T-helper 2 cell treated with Interferon-gamma antibody and Interleukin-4, amounts not matched to agents 5 μg/mL and 100 μg/mL, for 36 hours (primary cell): Measurements from ENCODE around the gene PHB1.

ENCODE experiments used
- DNase-seq: peaks from one replicate; pipeline ENCODE4 v3.0.0; 2021; ENCODE audit warnings: low spot score
- H3K27ac Mint-ChIP-seq: one replicate; pipeline ENCODE4 v1.8.0; 2021; ENCODE audit warnings: mild to moderate bottlenecking, mixed read lengths
- H3K27me3 Mint-ChIP-seq: one replicate; pipeline ENCODE4 v1.8.0; 2021; ENCODE audit warnings: low read depth, mixed read lengths
- H3K36me3 Mint-ChIP-seq: one replicate; pipeline ENCODE4 v1.8.0; 2021; ENCODE audit warnings: low read depth, mixed read lengths
- H3K4me1 Mint-ChIP-seq: one replicate; pipeline ENCODE4 v1.8.0; 2021; ENCODE audit warnings: low read depth, mixed read lengths
- H3K4me3 Mint-ChIP-seq: one replicate; pipeline ENCODE4 v1.8.0; 2022; ENCODE audit warnings: mild to moderate bottlenecking, moderate library complexity, mixed read lengths
- H3K9me3 Mint-ChIP-seq: one replicate; pipeline ENCODE4 v1.8.0; 2021; ENCODE audit warnings: mixed read lengths

PHB1 gene

DNA sequence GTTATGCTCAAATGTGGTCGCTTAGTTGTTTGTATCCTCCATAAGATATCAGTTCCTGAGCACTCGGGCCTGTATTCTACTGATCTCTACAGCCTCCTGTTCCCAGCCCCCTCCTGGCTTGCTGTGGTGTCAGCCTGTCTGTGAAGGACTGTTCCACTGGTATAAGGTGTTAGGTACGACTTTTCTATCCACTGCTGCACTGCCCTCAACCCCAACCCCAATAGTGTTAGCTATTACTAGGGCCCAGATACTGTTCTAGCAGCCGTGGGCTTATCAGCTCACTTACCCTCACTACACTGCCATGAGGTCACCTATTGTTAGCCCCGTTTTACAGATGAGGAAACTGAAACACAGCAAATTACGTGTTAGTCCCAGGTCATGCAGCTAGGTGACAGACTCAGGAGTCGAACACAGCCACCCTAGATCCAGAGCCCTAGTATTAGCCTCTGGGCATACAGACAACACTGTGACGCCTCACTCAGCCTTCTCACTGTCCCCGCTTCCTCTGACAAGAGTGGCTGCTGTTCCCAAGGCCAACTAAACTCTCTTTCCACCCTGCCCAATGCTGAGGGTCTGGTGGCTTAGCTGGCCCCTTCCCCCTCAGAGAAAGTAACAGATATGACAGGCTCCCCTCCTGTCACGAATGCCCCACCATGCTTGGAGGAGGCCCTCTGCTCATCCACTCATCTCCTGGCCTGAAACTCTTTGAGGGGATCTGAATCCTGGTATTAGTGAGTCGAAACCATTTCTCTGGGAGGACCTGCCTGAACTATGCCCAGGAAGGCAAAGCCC is 27.0 kb downstream of the PHB1 start:
- H3K27me3 Mint-ChIP-seq = peaks cover 7% of the 10 kb centered on the region
- H3K9me3 Mint-ChIP-seq = no peaks in the 10 kb centered on the region
- peaks cover 5% of the 10 kb centered on the region for H3K36me3 Mint-ChIP-seq
- no peak for DNase-seq
- peak overlapping the region; percentile 91 for H3K27ac Mint-ChIP-seq
- peaks cover 42% of the 10 kb centered on the region for H3K4me1 Mint-ChIP-seq
- peak overlapping the region; percentile 78 for H3K4me3 Mint-ChIP-seq

DNA sequence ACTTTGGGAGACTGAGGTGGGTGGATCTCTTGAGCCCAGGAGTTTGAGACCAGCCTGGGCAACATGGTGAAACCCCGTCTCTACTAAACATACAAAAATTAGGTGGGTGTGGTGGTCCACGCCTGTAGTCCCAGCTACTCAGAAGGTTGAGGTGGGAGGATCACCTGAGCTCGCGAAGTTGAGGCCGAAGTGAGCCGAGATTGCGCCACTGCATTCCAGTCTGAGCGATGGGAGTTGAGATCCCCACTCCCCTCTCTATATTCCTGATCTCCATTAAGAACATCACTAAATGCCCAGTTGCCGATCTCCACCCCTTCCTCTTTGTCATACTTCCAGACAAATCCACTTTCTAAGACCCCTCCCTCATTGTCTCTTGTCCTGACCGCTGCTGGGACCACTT is 28.3 kb downstream of the PHB1 start:
- Mint-ChIP-seq H3K4me1 (peaks cover 42% of the 10 kb centered on the region), H3K27ac (no peak overlapping the region), H3K36me3 (peaks cover 5% of the 10 kb centered on the region), H3K9me3 (no peaks in the 10 kb centered on the region), H3K27me3 (peaks cover 11% of the 10 kb centered on the region), H3K4me3 (no peak overlapping the region)
- DNase-seq = no peak

DNA sequence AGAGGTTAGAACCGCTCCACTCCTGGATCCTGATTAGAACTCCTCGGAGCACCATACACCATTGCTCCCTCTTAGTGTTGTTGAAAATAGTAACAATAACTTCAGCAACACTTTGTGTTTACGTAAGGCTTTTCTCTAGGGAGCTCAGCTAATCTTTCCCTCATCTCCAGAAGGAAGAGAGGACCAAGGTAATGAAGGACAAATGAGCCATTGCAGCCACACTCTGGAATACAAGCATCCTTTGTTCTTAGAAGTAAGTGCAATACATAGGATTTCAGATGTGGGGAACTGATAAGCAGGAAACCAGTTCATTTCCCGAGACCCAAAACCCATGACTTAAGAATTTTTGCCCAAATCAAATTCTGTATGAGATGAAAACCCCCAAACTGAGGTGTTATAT is 29.7 kb downstream of the PHB1 start:
- Mint-ChIP-seq H3K27ac (no peak overlapping the region), H3K36me3 (peaks cover 3% of the 10 kb centered on the region)

DNA sequence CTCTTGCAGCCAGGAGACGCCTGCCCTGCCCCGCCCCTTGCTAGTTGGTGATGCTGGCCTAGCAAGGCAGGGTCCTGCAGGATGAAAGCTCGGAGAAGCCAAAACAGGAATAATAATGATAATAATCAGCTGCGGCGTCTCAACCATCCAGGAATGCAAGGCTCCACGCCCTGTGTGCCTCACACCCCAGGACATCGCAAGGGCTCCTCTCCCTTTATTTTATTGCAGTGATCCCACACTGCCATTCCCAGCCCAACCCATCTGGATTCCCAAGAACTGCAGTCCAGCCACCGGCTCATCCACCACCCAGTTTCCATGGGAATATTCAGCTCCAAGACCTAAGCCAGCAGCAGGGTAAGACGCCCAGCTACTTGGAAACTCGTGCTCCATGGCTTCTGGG is 31.6 kb downstream of the PHB1 start:
- peaks cover under 1% of the 10 kb centered on the region for H3K36me3 Mint-ChIP-seq
- H3K4me3 Mint-ChIP-seq = no peak overlapping the region
- H3K27ac Mint-ChIP-seq = no peak overlapping the region
- no peaks in the 10 kb centered on the region for H3K9me3 Mint-ChIP-seq
- peaks cover 29% of the 10 kb centered on the region for H3K27me3 Mint-ChIP-seq
- peaks cover 13% of the 10 kb centered on the region for H3K4me1 Mint-ChIP-seq
- no peak for DNase-seq

More for the DNA sequence above, 29.7 kb downstream of the PHB1 start:
- H3K27me3 Mint-ChIP-seq = peaks cover 17% of the 10 kb centered on the region
- no peaks in the 10 kb centered on the region for H3K9me3 Mint-ChIP-seq
- no peak overlapping the region for H3K4me3 Mint-ChIP-seq
- peaks cover 28% of the 10 kb centered on the region for H3K4me1 Mint-ChIP-seq
- DNase-seq = no peak

- H3K9me3 Mint-ChIP-seq = no peaks in the 10 kb centered on the region
- no peak for DNase-seq
- peaks cover 8% of the 10 kb centered on the region for H3K4me1 Mint-ChIP-seq
- H3K27me3 Mint-ChIP-seq = peaks cover 29% of the 10 kb centered on the region
- H3K36me3 Mint-ChIP-seq = no peaks in the 10 kb centered on the region
- H3K4me3 Mint-ChIP-seq = no peak overlapping the region
- H3K27ac Mint-ChIP-seq = no peak overlapping the region
Observed at GRCh38 chr17:49382556-49382955, 32.1 kb downstream of the PHB1 start.

DNA sequence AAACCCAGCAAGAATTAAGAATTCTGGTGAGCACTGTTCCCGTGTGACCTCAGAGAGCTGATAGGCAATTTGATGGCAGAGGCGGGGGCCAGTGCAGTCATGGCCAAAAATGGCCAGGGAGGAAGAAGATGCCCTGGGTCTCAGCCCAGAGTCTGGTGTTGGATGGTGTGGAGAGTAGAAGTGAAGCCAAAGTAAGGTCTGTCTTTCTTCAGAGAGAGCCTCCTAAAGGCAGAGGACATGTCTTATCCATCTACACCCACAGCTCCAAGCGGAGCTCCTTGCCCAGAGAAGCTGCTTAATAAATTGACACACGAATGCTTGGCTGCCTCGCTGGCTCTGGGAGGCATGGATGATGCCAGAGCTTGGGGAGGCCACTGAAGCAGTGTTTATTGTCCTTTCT is 32.9 kb downstream of the PHB1 start:
- Mint-ChIP-seq H3K4me3 (no peak overlapping the region), H3K36me3 (no peaks in the 10 kb centered on the region), H3K27ac (no peak overlapping the region), H3K4me1 (peaks cover 3% of the 10 kb centered on the region), H3K9me3 (no peaks in the 10 kb centered on the region), H3K27me3 (peaks cover 25% of the 10 kb centered on the region)
- DNase-seq = no peak

DNA sequence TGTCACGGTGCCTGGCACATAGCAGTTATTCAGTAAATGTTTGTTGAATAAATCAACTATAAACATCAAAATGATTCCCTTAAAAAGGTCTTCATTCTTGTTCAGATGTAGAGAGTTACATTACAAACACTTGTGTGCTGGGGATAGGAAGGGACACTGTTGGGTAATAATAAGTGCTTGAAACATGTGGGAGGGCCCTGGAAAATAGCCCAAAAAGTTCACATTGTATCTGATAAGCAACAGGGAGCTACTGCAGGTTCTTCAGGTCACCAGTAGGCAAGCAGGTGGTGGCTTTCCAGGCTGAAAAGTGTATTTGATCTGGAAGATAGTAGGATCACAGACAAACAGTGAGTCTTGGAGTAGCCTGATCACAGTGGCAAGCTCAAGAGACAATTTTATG is 33.6 kb downstream of the PHB1 start:
- H3K27ac Mint-ChIP-seq = no peak overlapping the region
- H3K4me1 Mint-ChIP-seq = peaks cover 3% of the 10 kb centered on the region
- H3K27me3 Mint-ChIP-seq = peaks cover 25% of the 10 kb centered on the region
- DNase-seq = no peak
- no peaks in the 10 kb centered on the region for H3K9me3 Mint-ChIP-seq
- H3K4me3 Mint-ChIP-seq = no peak overlapping the region
- no peaks in the 10 kb centered on the region for H3K36me3 Mint-ChIP-seq

GRCh38 chr17:49379926-49380325 is 34.8 kb downstream of the PHB1 start:
- H3K27me3 Mint-ChIP-seq = peaks cover 25% of the 10 kb centered on the region
- no peak overlapping the region for H3K4me3 Mint-ChIP-seq
- no peak overlapping the region for H3K27ac Mint-ChIP-seq
- no peaks in the 10 kb centered on the region for H3K9me3 Mint-ChIP-seq
- no peaks in the 10 kb centered on the region for H3K36me3 Mint-ChIP-seq
- no peak for DNase-seq
- peaks cover 3% of the 10 kb centered on the region for H3K4me1 Mint-ChIP-seq

DNA sequence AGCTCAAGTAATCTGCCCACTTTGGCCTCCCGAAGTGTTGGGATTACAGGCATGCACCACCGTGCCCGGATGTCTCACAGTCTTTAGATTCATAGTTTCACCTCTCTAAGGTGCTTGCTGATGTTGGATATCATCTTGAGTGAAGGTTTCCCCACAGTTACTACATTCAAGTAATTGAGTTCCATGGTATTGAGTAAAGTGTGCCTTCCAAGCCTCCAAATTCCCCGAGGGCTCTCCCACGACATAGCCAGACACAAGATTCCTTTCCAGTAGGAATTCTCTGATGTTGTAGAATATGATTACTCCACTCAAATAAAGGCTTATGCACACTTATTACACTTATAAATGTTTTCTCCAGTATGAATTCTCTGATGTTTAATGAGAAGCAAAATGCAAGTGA is 36.4 kb downstream of the PHB1 start:
- Mint-ChIP-seq H3K36me3 (no peaks in the 10 kb centered on the region), H3K9me3 (no peaks in the 10 kb centered on the region), H3K27me3 (peaks cover 22% of the 10 kb centered on the region), H3K27ac (no peak overlapping the region), H3K4me1 (no peaks in the 10 kb centered on the region), H3K4me3 (no peak overlapping the region)
- no peak for DNase-seq

- Mint-ChIP-seq H3K27me3 (peaks cover 15% of the 10 kb centered on the region), H3K27ac (no peak overlapping the region), H3K4me3 (no peak overlapping the region), H3K4me1 (no peaks in the 10 kb centered on the region), H3K36me3 (no peaks in the 10 kb centered on the region), H3K9me3 (no peaks in the 10 kb centered on the region)
- DNase-seq = no peak
Observed at GRCh38 chr17:49375544-49375943, 39.1 kb downstream of the PHB1 start.

DNA sequence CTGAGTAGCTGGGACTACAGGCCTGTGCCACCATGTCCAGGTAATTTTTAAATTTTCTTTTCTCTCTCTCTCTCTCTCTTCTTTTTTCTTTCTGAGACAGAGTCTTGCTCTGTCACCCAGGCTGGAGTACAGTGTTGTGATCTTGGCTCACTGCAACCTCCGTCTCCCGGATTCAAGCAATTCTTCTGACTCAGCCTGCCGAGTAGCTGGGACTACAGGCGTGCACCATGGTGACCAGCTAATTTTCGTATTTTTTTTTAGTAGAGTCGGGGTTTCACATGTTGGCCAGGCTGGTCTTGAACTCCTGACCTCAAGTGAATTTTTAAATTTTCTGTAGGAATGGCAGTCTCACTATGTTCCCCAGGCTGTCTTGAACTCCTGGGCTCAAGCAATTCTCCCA is 41.6 kb downstream of the PHB1 start:
- Mint-ChIP-seq H3K27me3 (peaks cover 2% of the 10 kb centered on the region), H3K4me1 (peaks cover 2% of the 10 kb centered on the region), H3K4me3 (no peak overlapping the region)

GRCh38 chr17:49372425-49372824 is 42.3 kb downstream of the PHB1 start:
- DNase-seq = no peak
- Mint-ChIP-seq H3K27me3 (peaks cover 5% of the 10 kb centered on the region), H3K27ac (no peak overlapping the region), H3K36me3 (no peaks in the 10 kb centered on the region), H3K4me3 (no peak overlapping the region), H3K9me3 (no peaks in the 10 kb centered on the region), H3K4me1 (peaks cover 3% of the 10 kb centered on the region)

More for the DNA sequence above, 41.6 kb downstream of the PHB1 start:
- Mint-ChIP-seq H3K9me3 (no peaks in the 10 kb centered on the region), H3K27ac (no peak overlapping the region), H3K36me3 (no peaks in the 10 kb centered on the region)
- no peak for DNase-seq

DNA sequence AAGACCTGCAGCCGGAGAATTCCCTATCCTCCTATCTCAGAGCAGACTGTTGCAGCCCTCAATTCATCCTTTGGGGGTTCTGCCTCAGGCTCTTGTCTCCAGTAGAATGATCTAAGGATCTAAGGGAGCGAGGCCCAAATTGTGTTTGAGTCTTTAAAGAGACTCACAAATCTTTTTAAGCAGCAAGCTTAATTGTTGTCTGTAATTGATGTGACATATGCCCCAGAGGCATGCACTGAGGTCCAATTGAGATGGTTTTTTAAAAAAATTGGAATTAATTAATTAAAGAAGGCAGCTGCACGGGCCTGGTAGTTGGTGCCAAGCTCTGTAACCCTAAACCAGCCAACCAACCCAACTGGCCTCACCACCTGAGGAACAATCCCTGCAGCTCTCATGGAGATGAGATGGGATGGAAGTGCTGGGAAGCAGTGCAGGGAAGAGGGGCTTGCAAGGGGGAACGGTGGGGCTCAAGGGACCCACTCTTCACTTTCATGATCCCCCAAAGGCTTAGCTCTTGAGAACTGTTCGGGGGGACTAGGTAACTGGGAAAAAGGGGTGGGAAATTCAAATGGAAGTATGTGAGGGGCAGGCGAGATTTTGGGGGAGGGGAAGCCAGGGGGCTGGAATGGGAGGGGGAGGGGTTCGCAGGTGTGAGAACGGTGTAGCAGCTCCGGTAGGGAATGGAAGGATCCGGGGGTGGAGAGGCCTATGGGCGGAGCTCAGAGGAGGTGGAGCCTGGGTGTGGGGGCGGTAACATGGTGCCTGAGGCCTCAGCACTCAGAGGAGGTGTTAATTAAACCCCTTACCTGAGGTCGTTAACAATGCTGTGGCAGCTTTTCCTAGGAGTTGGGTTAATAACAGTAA is 43.5 kb downstream of the PHB1 start:
- Mint-ChIP-seq H3K27me3 (peaks cover 7% of the 10 kb centered on the region), H3K4me3 (no peak overlapping the region), H3K9me3 (no peaks in the 10 kb centered on the region), H3K4me1 (peaks cover 3% of the 10 kb centered on the region), H3K36me3 (peaks cover 2% of the 10 kb centered on the region), H3K27ac (no peak overlapping the region)
- DNase-seq = no peak

GRCh38 chr17:49369760-49370159 is 44.9 kb downstream of the PHB1 start:
- H3K27me3 Mint-ChIP-seq = peaks cover 7% of the 10 kb centered on the region
- peaks cover 7% of the 10 kb centered on the region for H3K4me1 Mint-ChIP-seq
- H3K27ac Mint-ChIP-seq = no peak overlapping the region
- no peak for DNase-seq
- H3K9me3 Mint-ChIP-seq = no peaks in the 10 kb centered on the region
- H3K36me3 Mint-ChIP-seq = peaks cover 2% of the 10 kb centered on the region
- H3K4me3 Mint-ChIP-seq = no peak overlapping the region
